OCI-LY1 (cell line): ENCODE results near the gene AIFM2.

Experiments used
- EZH2 ChIP-seq: fragments of 200-600 bp; sonication (generic), shearing (Covaris generic); IDR thresholded peaks from 2 replicates; pipeline ENCODE4 v1.8.0; 2017; ENCODE audit warnings: borderline replicate concordance, mixed run types, mild to moderate bottlenecking, antibody characterized with exemption, low read length, moderate library complexity, mixed read lengths
- TF ChIP-seq, protein P1 (sequence below): fragments of 200-600 bp; sonication (generic), shearing (Covaris generic); IDR thresholded peaks from 2 replicates; pipeline ENCODE4 v1.5.1; 2017; ENCODE audit warnings: mild to moderate bottlenecking, antibody characterized with exemption, low read length, moderate library complexity, mixed read lengths

DNA sequence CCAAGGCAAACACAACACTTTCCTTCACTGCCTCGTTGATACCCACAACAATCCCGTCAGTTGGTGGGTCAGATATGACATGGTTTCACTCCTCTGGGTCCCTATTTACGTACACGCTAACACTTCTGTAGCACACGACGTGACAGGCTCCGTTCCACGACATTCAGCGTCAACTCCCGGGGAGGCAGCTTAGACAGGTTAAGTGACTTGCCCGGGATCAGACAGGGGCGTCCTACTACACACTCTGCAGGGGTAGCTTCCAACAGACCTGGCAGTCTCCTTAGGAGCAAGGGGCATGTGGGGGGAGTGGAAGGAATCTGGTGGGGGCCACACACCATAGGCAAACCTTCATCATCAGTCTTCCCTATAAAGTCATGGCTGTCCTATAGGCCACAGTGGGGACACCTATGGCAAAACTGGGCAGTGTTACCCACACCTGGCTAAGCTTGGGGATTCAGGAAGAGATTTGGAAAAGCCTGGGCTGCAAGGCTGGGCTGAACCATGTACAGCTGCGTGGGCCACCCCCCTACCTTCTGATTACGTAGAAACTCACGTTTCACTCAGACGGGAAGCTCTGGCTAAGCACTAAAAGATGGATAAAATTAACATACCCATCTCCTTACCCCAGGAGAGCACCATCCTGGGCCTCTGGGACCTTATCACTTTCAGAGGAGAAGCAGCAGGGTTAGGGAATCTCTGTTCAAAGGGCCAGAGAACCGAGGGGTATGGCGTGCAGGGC lies 11.9 kb upstream of the AIFM2 start:
- TF ChIP-seq, protein P1, sequence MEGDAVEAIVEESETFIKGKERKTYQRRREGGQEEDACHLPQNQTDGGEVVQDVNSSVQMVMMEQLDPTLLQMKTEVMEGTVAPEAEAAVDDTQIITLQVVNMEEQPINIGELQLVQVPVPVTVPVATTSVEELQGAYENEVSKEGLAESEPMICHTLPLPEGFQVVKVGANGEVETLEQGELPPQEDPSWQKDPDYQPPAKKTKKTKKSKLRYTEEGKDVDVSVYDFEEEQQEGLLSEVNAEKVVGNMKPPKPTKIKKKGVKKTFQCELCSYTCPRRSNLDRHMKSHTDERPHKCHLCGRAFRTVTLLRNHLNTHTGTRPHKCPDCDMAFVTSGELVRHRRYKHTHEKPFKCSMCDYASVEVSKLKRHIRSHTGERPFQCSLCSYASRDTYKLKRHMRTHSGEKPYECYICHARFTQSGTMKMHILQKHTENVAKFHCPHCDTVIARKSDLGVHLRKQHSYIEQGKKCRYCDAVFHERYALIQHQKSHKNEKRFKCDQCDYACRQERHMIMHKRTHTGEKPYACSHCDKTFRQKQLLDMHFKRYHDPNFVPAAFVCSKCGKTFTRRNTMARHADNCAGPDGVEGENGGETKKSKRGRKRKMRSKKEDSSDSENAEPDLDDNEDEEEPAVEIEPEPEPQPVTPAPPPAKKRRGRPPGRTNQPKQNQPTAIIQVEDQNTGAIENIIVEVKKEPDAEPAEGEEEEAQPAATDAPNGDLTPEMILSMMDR, result no peak
- no peak for TF ChIP-seq EZH2
